ENCODE measurements around the gene GPD2.

GRCh38 chr2:156593594-156593921 lies 157.4 kb downstream of the GPD2 start:
- TF ChIP-seq CTCF (IDR thresholded peaks at IDR 0.05), result no peak
- TF ChIP-seq POLR2AphosphoS5 (IDR thresholded peaks at IDR 0.05), result no peak
- no peak for TF ChIP-seq POLR2A (IDR thresholded peaks at IDR 0.05; ENCODE audit: low read depth)
- TF ChIP-seq EP300 (IDR thresholded peaks at IDR 0.05), result no peak
